HepG2 (cell line): ENCODE measurements around the gene CACNA1D. TPM values are rescaled to one million over a fixed set of nuclear protein-coding genes. Genes with fewer than 3 reads are reported as not detected.

Experiments used
- BRD4 ChIP-seq: sonication (generic); formaldehyde crosslinking; IDR thresholded peaks from 2 replicates; pipeline ENCODE4 v1.4.0; 2020; ENCODE audit warnings: missing genetic modification reagents
- GATAD1 ChIP-seq: IDR thresholded peaks from 2 replicates; pipeline ENCODE4 v1.6.1; 2016; ENCODE audit warnings: missing genetic modification reagents, missing compliant biosample characterization
- HNRNPH1 ChIP-seq: fragments of 200-400 bp; formaldehyde crosslinking; optimal IDR thresholded peaks from 2 replicates; pipeline ENCODE3; 2017; ENCODE audit warnings: mild to moderate bottlenecking, low read depth, low read length
- KMT2A ChIP-seq: sonication (generic); formaldehyde crosslinking; IDR thresholded peaks from 2 replicates; pipeline ENCODE4 v1.4.0; 2020; ENCODE audit warnings: missing genetic modification reagents
- NCOA1 ChIP-seq: sonication (generic); formaldehyde crosslinking; IDR thresholded peaks from 2 replicates; pipeline ENCODE4 v1.9.0; 2021; ENCODE audit warnings: missing genetic modification reagents
- PAF1 ChIP-seq: IDR thresholded peaks from 2 replicates; pipeline ENCODE4 v1.6.1; 2016; ENCODE audit warnings: missing genetic modification reagents, missing compliant biosample characterization
- SP5 ChIP-seq: IDR thresholded peaks from 2 replicates; pipeline ENCODE4 v1.6.1; 2016; ENCODE audit warnings: low read depth, borderline replicate concordance
- ZNF10 ChIP-seq: sonication (generic); formaldehyde crosslinking; IDR thresholded peaks from 2 replicates; pipeline ENCODE4 v1.4.0; 2020; ENCODE audit warnings: mild to moderate bottlenecking, low read depth, missing genetic modification reagents, borderline replicate concordance
- ZNF331 ChIP-seq: sonication (generic); formaldehyde crosslinking; IDR thresholded peaks from 2 replicates; pipeline ENCODE4 v1.4.0; 2020; ENCODE audit warnings: missing genetic modification reagents
- ZNF841 ChIP-seq: sonication (generic); formaldehyde crosslinking; IDR thresholded peaks from 2 replicates; pipeline ENCODE4 v1.8.1; 2023; ENCODE audit warnings: missing genetic modification reagents, borderline replicate concordance
- polyA plus RNA-seq, 8 experiments: library from polyadenylated mRNA; depleted of rRNA in 3 of 8; stranded (reverse) in 7 of 8; unstranded in 1 of 8; fragments of >200 nt; fragmentation: Illumina TruSeq in 4 of 8; extraction: Trizol in 4 of 8; gene quantifications; 2 replicates each; pipeline versions ENCODE4 v1.2.1 to v1.2.3, GENCODE V29; 2011 to 2016; ENCODE audit warnings: low read depth in 4 of 8, missing spikeins in 1 of 8, mixed read lengths in 1 of 8; ENCODE audit not compliant: insufficient read depth in 1 of 8
- total RNA-seq, 5 experiments: library from RNA; depleted of rRNA; stranded (reverse); fragments of >200 nt; fragmentation: Illumina TruSeq; extraction: Trizol; gene quantifications; 2 replicates each; pipeline ENCODE4 v1.2.3, GENCODE V29; 2016; ENCODE audit warnings: low read depth in 1 of 5
- TF ChIP-seq, protein P1 (sequence below): sonication (generic); formaldehyde crosslinking; IDR thresholded peaks from 2 replicates; pipeline ENCODE4 v1.5.0; 2020; ENCODE audit warnings: missing genetic modification reagents, mild to moderate bottlenecking, borderline replicate concordance
- TF ChIP-seq, protein P2 (sequence below): sonication (generic); formaldehyde crosslinking; IDR thresholded peaks from 2 replicates; pipeline ENCODE4 v1.4.0; 2020; ENCODE audit warnings: missing genetic modification reagents
- TF ChIP-seq, protein P3 (sequence below): sonication (generic); formaldehyde crosslinking; IDR thresholded peaks from 2 replicates; pipeline ENCODE4 v1.4.0; 2020; ENCODE audit warnings: missing genetic modification reagents, borderline replicate concordance
- TF ChIP-seq, protein P4 (sequence below): sonication (generic); formaldehyde crosslinking; IDR thresholded peaks from 2 replicates; pipeline ENCODE4 v1.8.1; 2023; ENCODE audit warnings: missing genetic modification reagents, inconsistent platforms, borderline replicate concordance

CACNA1D gene
- total and polyA plus RNA-seq, 2 of the 13 experiments (the other 11 are each of a cell fraction or from before 2014, with no cell fraction given) = 0.26 to 0.38 TPM

DNA sequence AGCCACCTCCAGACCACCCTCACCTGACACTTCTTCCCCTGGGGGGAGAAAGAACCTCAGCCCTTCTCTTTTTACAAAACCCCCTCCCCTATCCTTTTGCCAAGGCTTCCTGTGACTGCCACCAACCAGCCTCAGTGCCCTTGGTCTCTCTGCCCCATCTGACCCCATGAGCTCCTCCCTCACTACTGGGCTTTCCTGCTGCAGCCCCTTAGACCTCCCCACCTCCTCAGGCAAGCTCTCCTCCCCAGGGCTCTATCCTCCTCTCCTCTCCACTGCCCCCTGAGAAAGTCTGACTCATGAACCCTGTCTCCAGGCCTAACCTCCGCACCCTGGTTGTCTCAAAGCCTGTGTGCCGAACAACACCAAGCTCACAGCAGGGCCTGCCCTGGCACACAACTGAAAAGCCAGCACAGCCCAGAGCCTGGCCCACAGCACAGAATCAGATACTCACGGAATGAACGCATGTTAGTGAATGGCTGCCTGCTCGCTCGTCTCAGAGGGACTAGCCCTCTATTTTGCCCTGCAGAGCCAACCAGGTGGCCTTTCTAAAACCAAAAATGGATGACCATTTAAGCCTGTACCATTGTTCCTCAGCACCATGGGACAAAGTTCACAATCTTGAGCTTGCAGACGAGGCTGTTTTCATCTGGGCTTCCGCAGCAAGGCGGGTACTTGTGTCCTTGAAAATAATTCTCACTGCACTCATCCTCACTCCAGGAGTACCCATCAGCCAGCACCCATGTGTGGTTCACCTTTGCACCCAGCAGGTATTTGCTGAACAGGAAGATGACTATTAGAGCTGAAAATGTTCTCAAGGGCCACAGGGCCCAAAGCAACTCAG, 350.1 kb downstream of the CACNA1D start (continued):
- TF ChIP-seq, protein P1, sequence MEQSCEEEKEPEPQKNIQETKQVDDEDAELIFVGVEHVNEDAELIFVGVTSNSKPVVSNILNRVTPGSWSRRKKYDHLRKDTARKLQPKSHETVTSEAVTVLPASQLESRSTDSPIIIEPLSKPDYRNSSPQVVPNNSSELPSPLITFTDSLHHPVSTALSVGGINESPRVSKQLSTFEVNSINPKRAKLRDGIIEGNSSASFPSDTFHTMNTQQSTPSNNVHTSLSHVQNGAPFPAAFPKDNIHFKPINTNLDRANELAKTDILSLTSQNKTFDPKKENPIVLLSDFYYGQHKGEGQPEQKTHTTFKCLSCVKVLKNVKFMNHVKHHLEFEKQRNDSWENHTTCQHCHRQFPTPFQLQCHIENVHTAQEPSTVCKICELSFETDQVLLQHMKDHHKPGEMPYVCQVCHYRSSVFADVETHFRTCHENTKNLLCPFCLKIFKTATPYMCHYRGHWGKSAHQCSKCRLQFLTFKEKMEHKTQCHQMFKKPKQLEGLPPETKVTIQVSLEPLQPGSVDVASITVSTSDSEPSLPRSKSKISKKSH = no peak
- TF ChIP-seq, protein P2, sequence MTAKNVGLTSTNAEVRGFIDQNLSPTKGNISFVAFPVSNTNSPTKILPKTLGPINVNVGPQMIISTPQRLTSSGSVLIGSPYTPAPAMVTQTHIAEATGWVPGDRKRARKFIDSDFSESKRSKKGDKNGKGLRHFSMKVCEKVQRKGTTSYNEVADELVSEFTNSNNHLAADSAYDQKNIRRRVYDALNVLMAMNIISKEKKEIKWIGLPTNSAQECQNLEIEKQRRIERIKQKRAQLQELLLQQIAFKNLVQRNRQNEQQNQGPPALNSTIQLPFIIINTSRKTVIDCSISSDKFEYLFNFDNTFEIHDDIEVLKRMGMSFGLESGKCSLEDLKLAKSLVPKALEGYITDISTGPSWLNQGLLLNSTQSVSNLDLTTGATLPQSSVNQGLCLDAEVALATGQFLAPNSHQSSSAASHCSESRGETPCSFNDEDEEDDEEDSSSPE (CRISPR knock-in tag) = peak; percentile 32
- TF ChIP-seq NCOA1 (CRISPR knock-in tag) (no peak), ZNF10 (CRISPR knock-in tag) (no peak), BRD4 (peak; percentile 50; the same call in 1 of the 2 replicates), ZNF331 (peak; percentile 71), GATAD1 (CRISPR knock-in tag) (peak; percentile 53; the same call in 1 of the 2 replicates), HNRNPH1 (no peak), PAF1 (CRISPR knock-in tag) (0 out of 2 replicates have a peak, but pooled peaks have one; percentile 55), SP5 (CRISPR knock-in tag) (no peak), ZNF841 (CRISPR knock-in tag) (no peak), KMT2A (CRISPR knock-in tag) (0 out of 2 replicates have a peak, but pooled peaks have one; percentile 8)
- TF ChIP-seq, protein P3, sequence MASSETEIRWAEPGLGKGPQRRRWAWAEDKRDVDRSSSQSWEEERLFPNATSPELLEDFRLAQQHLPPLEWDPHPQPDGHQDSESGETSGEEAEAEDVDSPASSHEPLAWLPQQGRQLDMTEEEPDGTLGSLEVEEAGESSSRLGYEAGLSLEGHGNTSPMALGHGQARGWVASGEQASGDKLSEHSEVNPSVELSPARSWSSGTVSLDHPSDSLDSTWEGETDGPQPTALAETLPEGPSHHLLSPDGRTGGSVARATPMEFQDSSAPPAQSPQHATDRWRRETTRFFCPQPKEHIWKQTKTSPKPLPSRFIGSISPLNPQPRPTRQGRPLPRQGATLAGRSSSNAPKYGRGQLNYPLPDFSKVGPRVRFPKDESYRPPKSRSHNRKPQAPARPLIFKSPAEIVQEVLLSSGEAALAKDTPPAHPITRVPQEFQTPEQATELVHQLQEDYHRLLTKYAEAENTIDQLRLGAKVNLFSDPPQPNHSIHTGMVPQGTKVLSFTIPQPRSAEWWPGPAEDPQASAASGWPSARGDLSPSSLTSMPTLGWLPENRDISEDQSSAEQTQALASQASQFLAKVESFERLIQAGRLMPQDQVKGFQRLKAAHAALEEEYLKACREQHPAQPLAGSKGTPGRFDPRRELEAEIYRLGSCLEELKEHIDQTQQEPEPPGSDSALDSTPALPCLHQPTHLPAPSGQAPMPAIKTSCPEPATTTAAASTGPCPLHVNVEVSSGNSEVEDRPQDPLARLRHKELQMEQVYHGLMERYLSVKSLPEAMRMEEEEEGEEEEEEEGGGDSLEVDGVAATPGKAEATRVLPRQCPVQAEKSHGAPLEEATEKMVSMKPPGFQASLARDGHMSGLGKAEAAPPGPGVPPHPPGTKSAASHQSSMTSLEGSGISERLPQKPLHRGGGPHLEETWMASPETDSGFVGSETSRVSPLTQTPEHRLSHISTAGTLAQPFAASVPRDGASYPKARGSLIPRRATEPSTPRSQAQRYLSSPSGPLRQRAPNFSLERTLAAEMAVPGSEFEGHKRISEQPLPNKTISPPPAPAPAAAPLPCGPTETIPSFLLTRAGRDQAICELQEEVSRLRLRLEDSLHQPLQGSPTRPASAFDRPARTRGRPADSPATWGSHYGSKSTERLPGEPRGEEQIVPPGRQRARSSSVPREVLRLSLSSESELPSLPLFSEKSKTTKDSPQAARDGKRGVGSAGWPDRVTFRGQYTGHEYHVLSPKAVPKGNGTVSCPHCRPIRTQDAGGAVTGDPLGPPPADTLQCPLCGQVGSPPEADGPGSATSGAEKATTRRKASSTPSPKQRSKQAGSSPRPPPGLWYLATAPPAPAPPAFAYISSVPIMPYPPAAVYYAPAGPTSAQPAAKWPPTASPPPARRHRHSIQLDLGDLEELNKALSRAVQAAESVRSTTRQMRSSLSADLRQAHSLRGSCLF (CRISPR knock-in tag) = no peak
- TF ChIP-seq, protein P4, sequence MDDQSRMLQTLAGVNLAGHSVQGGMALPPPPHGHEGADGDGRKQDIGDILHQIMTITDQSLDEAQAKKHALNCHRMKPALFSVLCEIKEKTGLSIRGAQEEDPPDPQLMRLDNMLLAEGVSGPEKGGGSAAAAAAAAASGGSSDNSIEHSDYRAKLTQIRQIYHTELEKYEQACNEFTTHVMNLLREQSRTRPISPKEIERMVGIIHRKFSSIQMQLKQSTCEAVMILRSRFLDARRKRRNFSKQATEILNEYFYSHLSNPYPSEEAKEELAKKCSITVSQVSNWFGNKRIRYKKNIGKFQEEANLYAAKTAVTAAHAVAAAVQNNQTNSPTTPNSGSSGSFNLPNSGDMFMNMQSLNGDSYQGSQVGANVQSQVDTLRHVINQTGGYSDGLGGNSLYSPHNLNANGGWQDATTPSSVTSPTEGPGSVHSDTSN (CRISPR knock-in tag) = no peak
